Neural progenitor cell (in vitro differentiated cells): ENCODE measurements around the gene CSAD.
"Not testable (repeated sequence)": the region's sequence is repeated elsewhere in the genome, so short reads cannot be mapped to it uniquely, and the experiment has no call there.

ENCODE experiments used
- CTCF ChIP-seq: fragments of 200-600 bp; sonication (generic); IDR thresholded peaks from 2 replicates; pipeline ENCODE4 v1.5.1; 2017; ENCODE audit warnings: antibody characterized with exemption, mild to moderate bottlenecking
- EZH2 ChIP-seq: fragments of 200-600 bp; sonication (generic); IDR thresholded peaks from 2 replicates; pipeline ENCODE4 v1.6.1; 2017; ENCODE audit warnings: antibody characterized with exemption, mild to moderate bottlenecking, moderate library complexity

- not testable (repeated sequence) for TF ChIP-seq EZH2, CTCF
Measured at GRCh38 chr12:53178803-53179202, 1.9 kb downstream of the CSAD start.
